ENCODE measurements around the gene ATG14. TPM values are rescaled to one million over a fixed set of nuclear protein-coding genes. Genes with fewer than 3 reads are reported as not detected.

ATG14 gene
- total and polyA plus RNA-seq, 2 donors from 2014 or later, result 5.2 to 13.3 TPM

- Histone ChIP-seq H3K9me3 (ENCODE audit: control insufficient read depth in 2 of 3, insufficient read depth in 1 of 3, low read length in 3 of 3) (no peaks in the 10 kb centered on the region), H3K9ac (ENCODE audit: low read length in 3 of 3) (no peak overlapping the region), H3K4me3 (ENCODE audit: low read length in 3 of 3) (no peak overlapping the region), H3K4me1 (ENCODE audit: control insufficient read depth in 2 of 3, insufficient read depth in 2 of 3, low read depth in 1 of 3, low read length in 3 of 3) (no peaks in the 10 kb centered on the region), H3K36me3 (ENCODE audit: control insufficient read depth in 2 of 3, insufficient read depth in 3 of 3, low read length in 3 of 3) (peaks cover 4 to 30% (median 13%) of the 10 kb centered on the region in 3 donors), H3K27me3 (ENCODE audit: control insufficient read depth, insufficient read depth, low read length) (no peaks in the 10 kb centered on the region), H3K27ac (ENCODE audit: low read depth in 2 of 2, low read length in 2 of 2) (no peak overlapping the region)
- FAIRE-seq (no peak), DNase-seq (no peak)
- intact Hi-C loops (cut with DNase I), result no loop called here
- TF ChIP-seq CTCF (IDR thresholded peaks at IDR 0.05; ENCODE audit: borderline replicate concordance, extremely low read depth, insufficient read depth), result no peak
Observed at GRCh38 chr14:55382483-55382882, 29.1 kb downstream of the ATG14 start.

- no peaks in the 10 kb centered on the region for H3K9me3 ChIP-seq (ENCODE audit: control insufficient read depth in 2 of 3, insufficient read depth in 1 of 3, low read length in 3 of 3)
- no peak for TF ChIP-seq CTCF (IDR thresholded peaks at IDR 0.05; ENCODE audit: borderline replicate concordance, extremely low read depth, insufficient read depth)
- H3K4me3 ChIP-seq (ENCODE audit: low read length in 3 of 3), result no peak overlapping the region
- intact Hi-C loops (cut with DNase I), result no loop called here
- DNase-seq (no peak), FAIRE-seq (no peak)
- no peak overlapping the region for H3K9ac ChIP-seq (ENCODE audit: low read length in 3 of 3)
- no peaks in the 10 kb centered on the region for H3K27me3 ChIP-seq (ENCODE audit: control insufficient read depth, insufficient read depth, low read length)
- H3K27ac ChIP-seq (ENCODE audit: low read depth in 2 of 2, low read length in 2 of 2), result no peak overlapping the region
- H3K36me3 ChIP-seq (ENCODE audit: control insufficient read depth in 2 of 3, insufficient read depth in 3 of 3, low read length in 3 of 3), result peaks cover 4 to 33% (median 19%) of the 10 kb centered on the region in 3 donors
- H3K4me1 ChIP-seq (ENCODE audit: control insufficient read depth in 2 of 3, insufficient read depth in 2 of 3, low read depth in 1 of 3, low read length in 3 of 3), result no peaks in the 10 kb centered on the region
Observed at GRCh38 chr14:55381561-55381960, 30.1 kb downstream of the ATG14 start.

GRCh38 chr14:55381040-55381439, 30.6 kb downstream of the ATG14 start:
- Histone ChIP-seq H3K4me3 (ENCODE audit: low read length in 3 of 3) (no peak overlapping the region), H3K9me3 (ENCODE audit: control insufficient read depth in 2 of 3, insufficient read depth in 1 of 3, low read length in 3 of 3) (no peaks in the 10 kb centered on the region), H3K27ac (ENCODE audit: low read depth in 2 of 2, low read length in 2 of 2) (no peak overlapping the region), H3K9ac (ENCODE audit: low read length in 3 of 3) (no peak overlapping the region), H3K36me3 (ENCODE audit: control insufficient read depth in 2 of 3, insufficient read depth in 3 of 3, low read length in 3 of 3) (peaks cover 9 to 37% (median 24%) of the 10 kb centered on the region in 3 donors), H3K27me3 (ENCODE audit: control insufficient read depth, insufficient read depth, low read length) (no peaks in the 10 kb centered on the region), H3K4me1 (ENCODE audit: control insufficient read depth in 2 of 3, insufficient read depth in 2 of 3, low read depth in 1 of 3, low read length in 3 of 3) (no peaks in the 10 kb centered on the region)
- FAIRE-seq, result no peak
- DNase-seq, result no peak
- intact Hi-C loops (cut with DNase I), result no loop called here
- no peak for TF ChIP-seq CTCF (IDR thresholded peaks at IDR 0.05; ENCODE audit: borderline replicate concordance, extremely low read depth, insufficient read depth)

GRCh38 chr14:55377236-55377635, 34.4 kb downstream of the ATG14 start:
- Histone ChIP-seq H3K4me3 (ENCODE audit: low read length in 3 of 3) (no peak overlapping the region), H3K4me1 (ENCODE audit: control insufficient read depth in 2 of 3, insufficient read depth in 2 of 3, low read depth in 1 of 3, low read length in 3 of 3) (no peaks in the 10 kb centered on the region), H3K27me3 (ENCODE audit: control insufficient read depth, insufficient read depth, low read length) (no peaks in the 10 kb centered on the region), H3K9me3 (ENCODE audit: control insufficient read depth in 2 of 3, insufficient read depth in 1 of 3, low read length in 3 of 3) (no peaks in the 10 kb centered on the region), H3K36me3 (ENCODE audit: control insufficient read depth in 2 of 3, insufficient read depth in 3 of 3, low read length in 3 of 3) (peaks cover 10 to 35% (median 22%) of the 10 kb centered on the region in 3 donors), H3K9ac (ENCODE audit: low read length in 3 of 3) (no peak overlapping the region), H3K27ac (ENCODE audit: low read depth in 2 of 2, low read length in 2 of 2) (no peak overlapping the region)
- TF ChIP-seq CTCF (IDR thresholded peaks at IDR 0.05; ENCODE audit: borderline replicate concordance, extremely low read depth, insufficient read depth), result no peak
- no peak for DNase-seq
- intact Hi-C loops (cut with DNase I), result no loop called here
- no peak for FAIRE-seq

Data from kidney (tissue), 14 donors.